ENCODE measurements around the gene FST.

FST gene

DNA sequence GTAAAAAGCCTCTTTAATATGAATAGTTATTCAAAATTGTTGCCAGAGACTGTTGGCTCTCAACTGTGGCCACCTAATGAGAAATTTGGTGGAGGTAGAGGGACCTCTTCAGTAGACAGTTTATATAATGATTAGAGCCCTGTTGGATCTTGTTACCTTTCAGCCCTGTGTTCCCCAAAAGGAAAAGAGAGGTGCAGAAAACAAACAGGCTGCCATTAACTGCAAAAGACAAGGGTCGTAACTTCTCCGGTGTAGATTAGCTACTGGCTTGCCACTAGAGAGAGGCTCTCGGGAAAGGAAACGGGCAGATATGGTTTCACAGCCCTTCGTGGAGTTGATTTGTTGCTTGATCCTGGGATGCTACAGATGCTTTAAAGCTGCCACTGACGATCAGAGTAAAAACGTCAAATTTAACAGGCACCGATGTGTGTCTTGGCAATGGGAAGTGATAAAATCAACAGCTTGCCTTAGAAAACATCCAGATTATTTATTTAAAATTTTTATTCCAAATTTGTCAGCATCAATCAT is 7.8 kb downstream of the FST start:
- TF ChIP-seq EZH2phosphoT487 (conservative IDR thresholded peaks at IDR 0.05; ENCODE audit: low read length) = no peak
- TF ChIP-seq CTCF (IDR thresholded peaks at IDR 0.05; ENCODE audit: insufficient read depth, low read length, poor library complexity, severe bottlenecking) = no peak
- Histone ChIP-seq H3K27me3 (ENCODE audit: low read length) (no peaks in the 10 kb centered on the region), H3K36me3 (ENCODE audit: low read length) (no peaks in the 10 kb centered on the region), H2AFZ (ENCODE audit: low read depth, low read length, severe bottlenecking) (no peak overlapping the region), H3K4me3 (ENCODE audit: insufficient read depth, low read length, poor library complexity, severe bottlenecking) (no peak overlapping the region), H3K9me2 (replicated peaks; ENCODE audit: insufficient read depth, low read length) (no peaks in the 10 kb centered on the region), H3K79me2 (ENCODE audit: insufficient read depth, low read length) (no peaks in the 10 kb centered on the region), H3K27ac (ENCODE audit: low read depth, low read length) (no peak overlapping the region), H3K9ac (ENCODE audit: low read length) (no peak overlapping the region), H4K20me1 (ENCODE audit: low read depth, low read length) (no peaks in the 10 kb centered on the region), H3F3A (ENCODE audit: insufficient read depth) (no peaks in the 10 kb centered on the region), H3K4me2 (ENCODE audit: low read depth, low read length, poor library complexity, severe bottlenecking) (no peak overlapping the region), H3K9me3 (ENCODE audit: insufficient read depth, low read length) (no peaks in the 10 kb centered on the region)

DNA sequence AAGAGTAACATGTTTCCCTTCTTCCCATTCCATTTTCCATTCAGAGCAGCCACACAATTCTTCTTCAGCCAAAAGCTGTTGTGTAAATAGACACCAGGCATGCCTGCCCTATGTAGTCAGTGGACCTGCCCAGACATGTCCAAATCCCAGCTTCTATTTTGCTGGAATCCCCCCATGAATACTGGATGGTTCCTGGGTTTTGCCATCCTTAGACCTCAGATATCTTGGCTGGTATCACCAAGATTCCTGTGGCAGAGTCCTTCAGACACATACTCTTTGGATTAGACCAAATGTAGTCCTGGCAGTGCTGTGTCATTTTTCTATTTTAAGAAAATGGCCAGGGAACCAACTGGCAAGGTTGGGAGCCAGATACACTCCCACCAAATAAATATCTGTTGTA is 10.3 kb downstream of the FST start:
- TF ChIP-seq CTCF (IDR thresholded peaks at IDR 0.05; ENCODE audit: insufficient read depth, low read length, poor library complexity, severe bottlenecking) (no peak), EZH2phosphoT487 (conservative IDR thresholded peaks at IDR 0.05; ENCODE audit: low read length) (no peak)
- no peak overlapping the region for H3K4me3 ChIP-seq (ENCODE audit: insufficient read depth, low read length, poor library complexity, severe bottlenecking)
- no peaks in the 10 kb centered on the region for H3K36me3 ChIP-seq (ENCODE audit: low read length)
- no peaks in the 10 kb centered on the region for H4K20me1 ChIP-seq (ENCODE audit: low read depth, low read length)
- no peak overlapping the region for H3K27ac ChIP-seq (ENCODE audit: low read depth, low read length)
- no peak overlapping the region for H3K4me2 ChIP-seq (ENCODE audit: low read depth, low read length, poor library complexity, severe bottlenecking)
- no peaks in the 10 kb centered on the region for H3K9me2 ChIP-seq (replicated peaks; ENCODE audit: insufficient read depth, low read length)
- no peak overlapping the region for H2AFZ ChIP-seq (ENCODE audit: low read depth, low read length, severe bottlenecking)
- no peaks in the 10 kb centered on the region for H3K79me2 ChIP-seq (ENCODE audit: insufficient read depth, low read length)
- H3K27me3 ChIP-seq (ENCODE audit: low read length) = no peaks in the 10 kb centered on the region
- no peaks in the 10 kb centered on the region for H3F3A ChIP-seq (ENCODE audit: insufficient read depth)
- H3K9me3 ChIP-seq (ENCODE audit: insufficient read depth, low read length) = no peaks in the 10 kb centered on the region
- H3K9ac ChIP-seq (ENCODE audit: low read length) = no peak overlapping the region

GRCh38 chr5:53501054-53501453 is 20.6 kb downstream of the FST start:
- Histone ChIP-seq H3K36me3 (ENCODE audit: low read length) (no peaks in the 10 kb centered on the region), H3K4me3 (ENCODE audit: insufficient read depth, low read length, poor library complexity, severe bottlenecking) (no peak overlapping the region), H3K27ac (ENCODE audit: low read depth, low read length) (no peak overlapping the region), H3K9me3 (ENCODE audit: insufficient read depth, low read length) (no peaks in the 10 kb centered on the region), H2AFZ (ENCODE audit: low read depth, low read length, severe bottlenecking) (no peak overlapping the region), H4K20me1 (ENCODE audit: low read depth, low read length) (no peaks in the 10 kb centered on the region), H3K79me2 (ENCODE audit: insufficient read depth, low read length) (no peaks in the 10 kb centered on the region), H3K27me3 (ENCODE audit: low read length) (no peaks in the 10 kb centered on the region), H3K4me2 (ENCODE audit: low read depth, low read length, poor library complexity, severe bottlenecking) (no peak overlapping the region), H3K9ac (ENCODE audit: low read length) (no peak overlapping the region), H3F3A (ENCODE audit: insufficient read depth) (no peaks in the 10 kb centered on the region), H3K9me2 (replicated peaks; ENCODE audit: insufficient read depth, low read length) (no peaks in the 10 kb centered on the region)
- TF ChIP-seq CTCF (IDR thresholded peaks at IDR 0.05; ENCODE audit: insufficient read depth, low read length, poor library complexity, severe bottlenecking) = no peak
- no peak for TF ChIP-seq EZH2phosphoT487 (conservative IDR thresholded peaks at IDR 0.05; ENCODE audit: low read length)
